ENCODE measurements around the gene COL12A1.

The COL12A1 gene

DNA sequence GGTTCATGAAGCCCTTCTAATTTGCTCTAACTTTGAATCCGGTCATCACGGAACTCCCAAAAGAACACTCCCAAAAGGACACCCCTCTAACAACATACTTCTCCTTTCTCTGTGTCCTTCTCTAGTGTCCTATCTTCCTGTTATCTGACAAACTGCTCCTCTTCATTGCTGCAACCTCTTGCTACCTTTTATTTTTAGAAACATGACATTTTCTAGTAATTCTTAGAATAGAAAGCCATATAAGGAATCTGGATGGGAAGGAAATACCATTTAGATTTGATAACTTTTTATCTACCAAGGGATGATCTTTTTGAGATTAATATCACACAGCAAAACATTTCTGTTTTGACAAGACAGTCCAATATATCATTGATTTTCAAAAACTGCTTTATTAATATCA is 63.1 kb downstream of the COL12A1 start:
- DNase-seq (ENCODE audit: low read depth), result no peak

DNA sequence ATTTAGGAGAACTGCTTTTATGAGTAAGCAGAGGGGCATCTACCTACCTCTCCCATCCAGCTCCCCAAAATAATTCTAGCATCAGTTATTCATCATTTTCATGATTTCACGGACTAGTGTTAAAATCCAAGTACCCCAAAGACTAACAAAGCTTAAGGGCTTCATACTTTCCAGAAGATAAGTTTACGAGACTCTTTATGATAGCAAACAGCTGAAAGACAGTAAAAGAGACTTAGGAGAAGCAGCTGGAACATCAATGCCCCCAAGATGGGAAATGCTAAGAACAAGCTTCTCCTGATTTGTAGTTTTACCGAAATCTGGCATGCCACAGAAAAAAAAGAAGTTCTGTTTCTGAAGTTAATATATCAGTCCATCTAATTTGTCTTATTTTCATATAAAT is 70.0 kb downstream of the COL12A1 start:
- no peak for DNase-seq (ENCODE audit: low read depth)

DNA sequence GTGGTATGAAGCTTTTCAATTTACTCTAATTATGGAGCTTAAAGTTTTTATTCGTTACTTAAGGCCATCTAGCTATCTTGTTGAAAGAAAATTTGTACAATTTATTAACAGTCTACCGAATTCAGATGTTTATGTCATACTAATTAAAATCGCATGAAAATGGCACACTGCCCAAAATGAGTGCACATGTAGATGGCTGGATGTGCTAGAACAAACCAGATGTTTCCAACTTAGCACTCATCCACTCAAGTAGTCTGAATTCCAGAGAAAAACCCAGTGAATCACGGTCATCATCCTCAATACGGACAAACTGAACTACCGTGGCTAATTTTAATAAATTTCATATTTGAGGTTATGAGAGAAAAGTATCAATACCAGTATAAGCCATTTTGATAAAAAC is 70.4 kb downstream of the COL12A1 start:
- DNase-seq (ENCODE audit: low read depth), result no peak

DNA sequence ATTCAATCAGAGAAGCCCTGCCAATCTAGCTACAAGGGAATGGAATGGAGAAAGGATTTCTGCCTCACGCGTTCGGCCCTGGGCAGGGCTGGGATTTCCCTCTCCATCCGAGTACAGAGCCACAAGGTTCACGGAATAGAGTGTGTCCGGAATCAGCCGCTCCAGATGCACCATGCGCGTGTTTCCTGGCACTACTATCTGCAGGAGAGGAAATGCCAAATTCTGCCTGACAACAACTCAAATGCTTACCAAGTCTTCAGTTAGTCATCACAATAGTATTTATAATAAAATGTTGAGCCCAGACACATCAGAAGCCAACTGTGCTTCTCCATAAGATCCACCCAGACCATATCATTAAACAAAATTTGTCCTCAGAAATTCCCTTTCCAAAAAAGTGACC is 75.1 kb downstream of the COL12A1 start:
- DNase-seq (ENCODE audit: low read depth), result no peak

DNA sequence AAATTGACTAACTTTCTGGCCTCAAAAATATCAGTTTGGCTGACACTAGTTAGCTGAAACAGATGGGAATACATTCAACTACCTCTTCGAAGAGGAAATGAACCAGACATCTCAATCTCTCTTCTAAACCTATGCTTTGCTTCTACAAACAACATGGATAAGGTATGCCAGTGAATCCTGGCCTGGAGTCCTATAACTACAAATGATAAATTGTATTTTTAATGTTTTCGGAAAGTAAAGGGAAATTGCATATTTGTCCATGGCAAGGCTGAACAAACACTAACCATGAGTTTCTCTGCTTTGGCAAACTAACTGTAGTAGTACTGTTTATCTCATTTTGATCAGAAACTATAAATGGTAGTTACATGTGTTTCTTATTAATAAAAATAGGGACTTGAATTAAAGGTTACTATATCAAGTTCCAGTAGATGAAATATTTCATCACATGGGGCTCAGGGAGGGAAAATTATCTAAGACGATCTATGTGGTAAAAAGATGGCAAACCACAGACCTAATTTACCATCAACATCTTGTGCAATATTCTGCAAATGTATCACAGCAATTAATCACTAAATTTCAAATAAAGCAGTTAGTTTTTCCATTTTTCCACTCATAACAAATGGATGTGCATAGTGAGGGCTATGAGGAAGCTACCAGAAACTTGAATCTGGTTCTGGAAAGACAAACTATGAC is 76.8 kb downstream of the COL12A1 start:
- no peak for DNase-seq (ENCODE audit: low read depth)

DNA sequence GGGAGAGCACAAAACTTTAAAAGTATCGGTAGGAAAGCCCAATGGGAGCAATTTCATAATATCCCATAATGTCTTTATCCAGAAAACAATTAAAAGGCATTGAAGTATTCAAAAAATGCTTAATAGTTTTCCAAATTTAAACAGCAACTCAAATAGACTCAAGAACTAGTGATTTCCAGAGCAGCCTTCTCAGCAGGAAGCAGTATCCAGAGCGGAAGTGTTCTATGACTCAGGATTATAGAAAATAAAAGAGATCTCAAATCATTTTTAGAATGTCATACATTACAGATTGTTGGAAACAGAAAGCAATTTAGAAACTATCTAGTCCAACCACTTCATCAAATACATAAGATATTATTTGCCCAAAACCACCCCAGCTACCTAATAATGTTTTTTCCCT is 79.3 kb downstream of the COL12A1 start:
- no peak for DNase-seq (ENCODE audit: low read depth)

DNA sequence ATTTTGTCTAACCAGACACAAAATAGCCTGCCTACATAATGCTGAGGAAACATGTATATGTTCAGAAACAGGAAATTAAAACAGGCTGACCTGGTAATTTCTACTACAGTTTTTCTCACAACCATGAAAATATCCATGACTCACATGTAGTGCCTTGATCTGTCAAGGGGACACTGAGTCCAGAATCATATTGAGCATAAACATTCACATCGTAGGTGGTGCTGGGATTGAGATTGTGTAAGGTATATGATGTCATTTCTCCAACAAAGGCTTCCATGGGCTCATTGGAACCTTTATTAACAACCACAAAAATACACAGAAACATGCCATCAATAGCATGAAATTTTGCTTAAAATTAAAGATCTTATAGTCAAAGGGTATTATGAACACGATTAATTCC is 80.9 kb downstream of the COL12A1 start:
- no peak for DNase-seq (ENCODE audit: low read depth)

DNA sequence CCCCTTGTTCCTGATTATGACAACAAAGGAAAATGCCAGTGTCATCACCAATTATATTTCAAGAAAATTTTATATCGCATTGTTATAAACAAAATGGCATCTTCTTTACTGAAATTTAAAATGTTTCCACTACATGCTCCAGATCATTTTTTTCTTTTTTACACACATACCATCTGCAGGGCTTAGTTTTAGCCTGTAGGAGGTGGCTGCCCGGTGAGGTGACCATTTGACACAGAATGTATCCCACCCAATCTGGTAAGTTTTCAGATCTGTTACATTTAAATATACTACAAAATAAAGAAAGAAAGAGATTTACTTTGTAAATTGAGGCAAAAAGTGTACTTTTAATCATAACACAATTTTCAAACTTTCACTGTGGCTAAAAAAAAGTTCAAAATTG is 81.8 kb downstream of the COL12A1 start:
- no peak for DNase-seq (ENCODE audit: low read depth)

DNA sequence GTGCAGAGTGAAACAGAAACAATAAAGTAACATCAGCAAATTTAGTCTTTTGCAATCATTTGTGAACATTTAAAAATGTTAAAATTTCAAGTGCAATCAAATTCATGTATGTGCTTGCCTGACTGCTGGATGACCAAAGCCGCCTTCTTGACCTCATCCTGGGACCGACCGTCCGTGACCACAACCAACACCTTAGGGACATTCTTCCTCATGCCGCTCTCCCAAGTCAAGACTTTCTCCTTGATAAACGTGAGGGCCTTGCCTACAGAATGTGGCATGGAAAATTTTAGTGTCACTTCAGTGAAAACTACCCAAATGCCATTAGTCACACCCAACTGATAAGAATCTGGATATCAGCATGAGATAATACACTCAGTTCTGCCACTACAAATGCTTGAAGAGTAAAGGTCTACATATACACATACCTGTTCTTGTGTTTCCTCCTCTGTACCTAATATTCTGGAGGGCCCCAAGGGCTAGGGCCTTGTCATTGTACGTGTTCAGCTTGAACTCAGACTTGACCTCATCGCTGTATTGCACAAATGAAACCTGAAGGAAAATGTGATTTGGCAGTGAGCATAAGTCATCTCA is 86.8 kb downstream of the COL12A1 start:
- no peak for DNase-seq (ENCODE audit: low read depth)

DNA sequence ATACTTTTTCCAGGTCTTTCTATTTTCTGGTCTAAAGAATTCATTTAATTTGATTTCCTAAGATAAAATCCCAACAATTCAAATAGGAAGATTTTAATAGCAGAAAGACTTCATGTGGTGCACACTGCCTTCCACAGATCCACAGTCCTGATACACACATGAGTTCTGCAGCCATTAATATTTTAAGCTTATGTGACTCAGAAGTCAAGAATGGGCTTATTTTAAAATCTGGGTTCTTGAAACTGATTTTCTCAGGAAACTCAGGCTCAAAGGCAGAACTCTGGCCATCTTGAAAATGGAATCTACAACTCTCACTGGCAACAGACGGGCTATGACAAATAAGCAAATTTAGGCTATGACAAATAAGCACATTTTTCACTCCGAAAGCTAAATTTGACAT is 88.2 kb downstream of the COL12A1 start:
- DNase-seq (ENCODE audit: low read depth), result no peak

DNA sequence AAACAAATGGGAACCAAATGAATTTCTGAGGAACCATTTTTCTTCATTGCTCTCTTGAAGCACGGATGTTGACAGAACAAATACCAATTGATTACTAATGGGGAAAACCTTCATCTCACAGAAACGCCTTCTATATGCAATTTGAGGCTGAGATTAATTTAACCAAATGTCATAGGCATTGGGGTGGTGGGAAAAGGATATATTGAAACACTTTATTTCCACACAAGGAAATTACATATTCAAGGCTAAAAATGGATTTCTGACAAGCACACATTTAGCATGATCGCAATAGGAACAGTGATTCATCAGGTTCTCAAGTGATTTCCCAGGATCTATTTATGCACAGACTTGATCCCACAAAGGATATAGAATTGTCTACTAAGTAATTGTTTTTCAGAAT is 88.9 kb downstream of the COL12A1 start:
- DNase-seq (ENCODE audit: low read depth), result no peak

DNA sequence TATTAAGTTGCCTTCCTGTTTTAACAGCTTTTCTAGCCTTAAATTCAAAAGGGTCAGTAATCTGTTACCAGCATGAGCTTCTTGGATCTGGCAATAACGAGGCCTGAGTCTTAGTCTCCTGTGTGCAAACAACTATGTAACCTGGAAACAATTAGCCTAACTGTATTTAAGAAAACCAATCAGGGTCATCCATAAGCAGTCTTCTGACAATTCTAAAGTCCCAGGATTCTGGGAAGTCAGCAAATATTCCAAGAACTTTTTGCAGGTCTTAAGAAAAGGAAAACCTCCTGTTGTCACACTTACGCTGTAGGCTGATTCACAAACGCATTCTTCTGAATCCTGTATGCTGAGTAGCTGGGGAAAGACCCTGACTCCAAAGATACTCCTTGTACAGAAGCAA is 90.4 kb downstream of the COL12A1 start:
- no peak for DNase-seq (ENCODE audit: low read depth)

DNA sequence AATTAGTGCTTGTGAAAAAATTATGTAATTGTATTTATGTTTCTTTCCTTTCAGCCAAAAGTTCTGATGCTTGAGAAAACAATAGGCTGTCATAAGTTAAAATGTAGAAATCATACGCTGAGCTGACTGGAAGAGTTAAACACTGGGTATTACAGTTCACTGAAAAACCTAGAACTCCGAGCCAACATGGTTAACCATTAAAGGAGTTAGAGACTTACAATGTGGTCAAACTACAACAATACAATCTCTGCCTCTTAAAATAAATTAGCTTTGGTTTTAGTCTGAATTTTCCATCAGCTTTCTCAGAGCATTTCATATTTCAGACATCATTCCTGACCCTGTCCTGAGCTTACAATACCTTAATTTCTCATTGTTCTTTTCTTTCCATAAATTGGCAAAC is 91.0 kb downstream of the COL12A1 start:
- DNase-seq (ENCODE audit: low read depth), result no peak

DNA sequence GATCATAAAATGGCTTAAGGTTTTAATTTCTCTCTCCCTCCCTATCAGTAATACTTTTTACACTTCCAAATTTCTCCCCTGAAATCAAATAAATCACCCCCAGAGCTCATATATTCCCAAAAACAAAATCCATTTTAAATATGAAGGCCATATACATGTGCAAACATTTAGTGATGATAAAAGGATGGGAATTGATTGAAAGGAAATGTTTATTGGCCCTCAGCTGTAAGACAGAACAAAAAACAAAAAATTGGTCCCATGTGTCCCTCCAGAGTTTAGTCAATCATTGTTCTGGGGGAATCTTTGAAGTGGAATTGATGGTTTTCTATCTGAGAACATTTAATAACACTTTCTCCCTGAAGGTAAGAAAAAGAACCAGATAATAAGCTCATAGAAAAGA is 91.7 kb downstream of the COL12A1 start:
- no peak for DNase-seq (ENCODE audit: low read depth)

DNA sequence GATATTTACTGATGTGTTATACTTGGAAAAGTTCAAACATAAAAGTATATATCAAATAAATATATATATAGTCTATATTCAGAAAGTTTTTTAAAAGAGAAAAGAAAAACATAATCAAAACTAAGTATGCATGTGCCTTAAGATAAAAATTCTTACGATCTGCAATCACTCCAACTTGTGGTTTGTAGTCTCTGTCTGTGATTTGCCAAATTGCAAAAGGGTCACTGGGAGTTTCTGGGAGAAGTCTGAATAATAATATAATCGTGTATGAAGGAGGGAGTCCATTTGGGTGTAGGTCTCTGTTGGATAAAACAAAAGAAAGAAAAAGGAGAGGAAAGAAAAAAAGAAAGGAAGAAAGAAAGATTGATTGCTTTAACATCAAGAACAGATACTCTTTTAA is 92.4 kb downstream of the COL12A1 start:
- no peak for DNase-seq (ENCODE audit: low read depth)

DNA sequence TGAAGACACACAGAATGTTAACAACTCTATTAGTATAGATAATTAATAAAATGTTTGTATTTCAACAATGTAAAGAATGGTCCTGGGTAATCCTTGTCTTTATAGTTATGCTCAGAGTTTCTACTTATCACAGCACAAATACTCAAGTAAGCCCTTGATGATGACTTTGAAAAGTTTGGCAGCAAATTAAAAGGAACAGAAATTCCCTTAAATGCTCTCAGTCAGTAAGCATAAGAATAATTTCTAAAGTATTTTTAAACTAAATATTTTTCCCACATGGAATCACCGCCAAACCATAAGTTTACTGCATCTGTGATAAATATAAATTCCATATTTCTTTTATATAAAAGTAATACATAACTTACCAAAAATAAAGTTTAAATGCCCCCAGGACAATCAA is 96.1 kb downstream of the COL12A1 start:
- no peak for DNase-seq (ENCODE audit: low read depth)

DNA sequence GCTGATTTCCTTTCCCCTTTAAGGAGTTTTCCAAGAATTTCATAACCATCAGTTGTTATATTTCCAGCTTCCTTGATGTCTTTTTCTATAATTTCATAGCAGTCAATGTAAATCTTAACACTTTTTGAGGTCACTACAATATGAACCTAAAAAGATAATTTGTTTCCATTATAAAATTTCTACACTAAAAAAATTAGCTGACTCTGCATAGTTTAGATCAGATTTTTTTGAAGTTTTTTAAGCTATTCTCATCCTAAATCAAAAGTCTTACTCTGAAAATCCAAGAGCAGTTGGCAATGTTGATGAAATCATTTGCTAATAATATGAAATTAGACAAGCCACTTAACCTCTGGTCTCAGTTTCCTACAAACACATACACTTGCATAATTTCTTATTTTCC is 96.8 kb downstream of the COL12A1 start:
- no peak for DNase-seq (ENCODE audit: low read depth)

DNA sequence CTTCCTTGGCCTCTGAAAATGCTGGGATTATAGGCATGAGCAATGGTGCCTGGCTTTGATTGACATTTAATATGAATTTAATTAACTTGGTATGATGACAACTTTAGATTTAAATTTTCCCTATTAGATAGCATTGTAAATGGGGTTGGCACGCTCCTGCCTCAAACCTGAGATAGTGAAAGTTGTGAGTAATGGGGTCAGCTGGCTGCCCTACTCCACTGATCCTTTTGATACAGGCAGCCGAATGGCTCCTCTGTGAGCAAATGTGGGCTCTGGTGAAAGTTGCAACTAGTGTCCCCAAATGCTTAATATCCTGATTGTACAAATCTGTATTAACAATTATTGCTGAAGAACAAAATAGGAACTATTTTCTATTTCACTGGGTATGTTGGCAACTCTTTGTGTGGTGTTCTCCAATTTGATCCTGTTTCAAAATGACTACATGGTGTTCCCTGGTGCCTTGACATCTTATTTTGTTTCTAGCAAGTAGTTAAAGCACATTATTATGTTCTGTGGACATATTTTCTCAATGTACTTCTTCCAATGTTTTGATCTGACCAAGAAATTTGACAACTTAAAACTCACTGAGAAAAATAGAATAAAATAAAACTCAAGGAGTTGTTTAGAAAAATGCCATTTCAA is 97.4 kb downstream of the COL12A1 start:
- no peak for DNase-seq (ENCODE audit: low read depth)

DNA sequence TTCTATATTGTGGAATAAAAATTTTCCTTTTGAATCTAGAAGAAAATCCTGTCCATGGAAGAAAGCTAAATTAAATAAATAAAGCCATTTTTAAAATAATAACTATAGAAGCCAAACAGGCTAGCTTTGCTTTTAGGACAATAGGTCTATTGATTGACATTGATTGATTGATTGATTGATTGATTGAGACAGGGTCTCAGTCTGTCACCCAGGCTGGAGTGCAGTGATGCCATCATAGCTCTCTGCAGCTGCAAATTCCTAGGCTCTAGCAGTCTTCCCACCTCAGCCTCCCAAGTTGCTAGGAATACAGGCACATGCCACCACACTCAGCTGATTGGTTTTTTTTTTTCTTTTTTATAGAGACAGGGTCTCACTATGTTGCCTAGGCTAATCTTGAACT is 97.9 kb downstream of the COL12A1 start:
- DNase-seq (ENCODE audit: low read depth), result no peak

DNA sequence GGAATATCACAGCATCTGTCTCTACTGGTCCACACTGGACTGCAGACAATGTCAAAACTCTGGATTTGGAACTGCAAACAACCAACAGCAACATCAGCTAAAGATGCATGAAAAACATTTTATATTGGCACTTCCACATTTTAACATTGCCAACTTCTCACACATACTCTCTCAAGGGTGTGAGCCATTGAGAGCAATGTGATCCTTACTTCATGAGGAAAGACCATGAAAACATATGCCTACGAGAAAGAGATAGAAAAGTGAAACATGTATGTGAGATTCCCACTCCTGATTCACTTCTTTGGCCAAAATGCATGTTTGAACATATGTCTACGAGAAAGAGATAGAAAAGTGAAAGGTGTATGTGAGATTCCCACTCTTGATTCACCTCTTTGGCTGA is 99.4 kb downstream of the COL12A1 start:
- no peak for DNase-seq (ENCODE audit: low read depth)

DNA sequence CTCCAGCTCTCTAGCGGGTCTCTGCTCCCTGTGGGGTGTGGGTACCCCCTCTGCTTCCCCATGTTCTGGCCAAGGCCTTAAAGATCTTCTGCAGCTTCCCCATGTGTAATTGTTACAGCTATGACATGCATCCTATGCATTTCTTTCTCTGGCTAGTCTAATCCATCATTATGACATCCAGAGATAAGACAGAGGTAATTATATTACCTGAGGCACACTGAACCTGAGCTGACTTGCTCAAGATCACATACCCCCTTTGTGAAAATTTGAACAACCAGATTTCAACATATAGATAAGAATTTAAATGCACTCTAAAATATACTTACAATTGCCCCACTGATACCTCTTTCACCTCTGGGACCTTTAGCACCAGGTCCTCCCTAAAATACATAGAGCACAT is 102.4 kb downstream of the COL12A1 start:
- no peak for DNase-seq (ENCODE audit: low read depth)

DNA sequence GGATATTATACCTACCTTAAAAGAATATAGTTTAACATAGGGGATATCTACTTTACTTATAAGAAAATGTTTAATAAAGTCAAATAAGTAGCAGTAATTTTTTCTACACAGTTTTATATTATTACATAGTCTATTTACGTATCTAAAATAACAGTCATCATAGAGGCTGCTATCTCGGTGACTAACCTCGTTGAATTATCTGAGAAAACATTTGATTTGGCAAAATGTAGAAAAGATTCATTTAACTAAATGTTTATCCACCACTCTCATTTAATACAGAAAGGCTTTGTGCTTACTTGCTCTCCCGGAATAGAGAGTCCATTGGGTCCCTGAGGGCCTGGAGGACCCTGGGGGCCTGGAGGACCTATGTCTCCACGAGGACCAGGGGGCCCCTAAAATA is 103.6 kb downstream of the COL12A1 start:
- DNase-seq (ENCODE audit: low read depth), result no peak

DNA sequence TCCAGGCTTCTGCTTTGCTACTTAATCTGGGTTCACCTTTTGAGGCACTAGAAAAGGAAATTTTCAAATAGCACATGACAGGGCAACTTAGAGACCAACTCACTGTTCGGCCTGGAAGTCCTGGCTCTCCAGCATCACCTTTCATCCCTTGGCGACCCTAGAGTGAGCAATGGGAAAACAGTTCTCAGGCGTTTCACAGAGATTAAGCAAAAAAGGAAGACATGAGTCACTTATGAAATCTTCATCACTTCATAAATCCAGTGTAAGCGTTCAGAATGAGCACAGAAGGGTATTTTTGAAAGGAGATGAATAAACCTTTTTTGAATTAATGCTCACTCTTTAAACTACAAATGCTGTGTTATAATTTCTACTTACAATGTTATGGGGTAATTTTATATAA is 104.0 kb downstream of the COL12A1 start:
- DNase-seq (ENCODE audit: low read depth), result no peak

DNA sequence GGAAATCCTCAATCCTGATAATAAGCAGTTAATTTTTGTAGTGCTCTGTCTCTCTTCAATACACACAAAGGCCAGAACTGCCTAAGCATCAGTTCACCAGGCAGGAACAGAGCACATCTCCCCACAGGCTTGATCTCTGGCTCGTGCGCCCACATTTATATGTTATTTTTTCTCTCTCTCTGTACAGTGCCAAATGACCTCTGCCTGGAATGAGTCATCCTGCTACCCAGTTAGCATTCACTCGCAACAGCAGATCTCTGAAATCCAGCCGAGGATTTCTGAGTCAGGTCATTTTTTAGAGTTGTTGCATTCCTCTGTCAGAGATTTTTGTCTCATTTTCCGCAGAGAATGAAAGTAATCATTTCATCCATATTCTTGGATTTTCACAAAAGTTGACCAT is 107.1 kb downstream of the COL12A1 start:
- DNase-seq (ENCODE audit: low read depth), result no peak
